ENCODE data around the gene SLC39A8. TPM values are rescaled to one million over a fixed set of nuclear protein-coding genes. Genes with fewer than 3 reads are reported as not detected.

The SLC39A8 gene
- total RNA-seq, 1 experiment from 2014 or later = 35.9 TPM

- ChIA-PET CTCF (no interaction called here), POLR2A (no interaction called here)
- ATAC-seq (no peak), DNase-seq (ENCODE audit: low spot score) (no peak)
- H3K4me3 Mint-ChIP-seq = no peak overlapping the region
- H3K36me3 Mint-ChIP-seq = no peaks in the 10 kb centered on the region
- no peaks in the 10 kb centered on the region for H3K27me3 Mint-ChIP-seq (ENCODE audit: low read depth)
- no peak for TF ChIP-seq FOXP4 (CRISPR knock-in tag; IDR thresholded peaks at IDR 0.05)
- TF ChIP-seq USF2 (CRISPR knock-in tag; IDR thresholded peaks at IDR 0.05) = no peak
- TF ChIP-seq ZNF532 (CRISPR knock-in tag; IDR thresholded peaks at IDR 0.05; ENCODE audit: borderline replicate concordance) = no peak
- TF ChIP-seq HMGXB4 (CRISPR knock-in tag; IDR thresholded peaks at IDR 0.05) = no peak
- no peak for TF ChIP-seq NR2C2 (CRISPR knock-in tag; IDR thresholded peaks at IDR 0.05)
- TF ChIP-seq, protein P1, sequence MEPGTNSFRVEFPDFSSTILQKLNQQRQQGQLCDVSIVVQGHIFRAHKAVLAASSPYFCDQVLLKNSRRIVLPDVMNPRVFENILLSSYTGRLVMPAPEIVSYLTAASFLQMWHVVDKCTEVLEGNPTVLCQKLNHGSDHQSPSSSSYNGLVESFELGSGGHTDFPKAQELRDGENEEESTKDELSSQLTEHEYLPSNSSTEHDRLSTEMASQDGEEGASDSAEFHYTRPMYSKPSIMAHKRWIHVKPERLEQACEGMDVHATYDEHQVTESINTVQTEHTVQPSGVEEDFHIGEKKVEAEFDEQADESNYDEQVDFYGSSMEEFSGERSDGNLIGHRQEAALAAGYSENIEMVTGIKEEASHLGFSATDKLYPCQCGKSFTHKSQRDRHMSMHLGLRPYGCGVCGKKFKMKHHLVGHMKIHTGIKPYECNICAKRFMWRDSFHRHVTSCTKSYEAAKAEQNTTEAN (CRISPR knock-in tag; IDR thresholded peaks at IDR 0.05) = no peak
- TF ChIP-seq GTF2I (CRISPR knock-in tag; conservative IDR thresholded peaks at IDR 0.05) = no peak
- no peaks in the 10 kb centered on the region for H3K9me3 Mint-ChIP-seq
- peaks cover 61% of the 10 kb centered on the region for H3K4me1 Mint-ChIP-seq
- H3K27ac Mint-ChIP-seq = no peak overlapping the region
Measured at GRCh38 chr4:102324730-102325129, 20.6 kb downstream of the SLC39A8 start.

GRCh38 chr4:102322736-102323135 is 22.5 kb downstream of the SLC39A8 start:
- no peaks in the 10 kb centered on the region for H3K9me3 Mint-ChIP-seq
- H3K4me3 Mint-ChIP-seq = no peak overlapping the region
- no peaks in the 10 kb centered on the region for H3K27me3 Mint-ChIP-seq (ENCODE audit: low read depth)
- no peak for DNase-seq (ENCODE audit: low spot score)
- H3K36me3 Mint-ChIP-seq = no peaks in the 10 kb centered on the region
- H3K4me1 Mint-ChIP-seq = peaks cover 70% of the 10 kb centered on the region
- peak; percentile 46 for ATAC-seq
- ChIA-PET CTCF (interaction anchor here (0.6 to 2.0 kb wide), 10 partner anchors 9 to 256 kb away, joined by 3 to 31 read pairs (median 4); partner anchors contain the start of gene SLC39A8), POLR2A (no interaction called here)
- H3K27ac Mint-ChIP-seq = peak overlapping the region; percentile 54
- TF ChIP-seq ZNF532 (CRISPR knock-in tag; IDR thresholded peaks at IDR 0.05; ENCODE audit: borderline replicate concordance) (no peak), NR3C1 (CRISPR knock-in tag; conservative IDR thresholded peaks at IDR 0.05; ENCODE audit: low read depth) (no peak), HMGXB4 (CRISPR knock-in tag; IDR thresholded peaks at IDR 0.05) (no peak), MXD4 (CRISPR knock-in tag; IDR thresholded peaks at IDR 0.05; ENCODE audit: borderline replicate concordance) (no peak), ATF1 (CRISPR knock-in tag; IDR thresholded peaks at IDR 0.05) (no peak), NFYB (CRISPR knock-in tag; conservative IDR thresholded peaks at IDR 0.05; ENCODE audit: low read depth) (no peak), ARID4B (CRISPR knock-in tag; IDR thresholded peaks at IDR 0.05; ENCODE audit: borderline replicate concordance) (no peak)
